GM19035 (cell line): Measurements from ENCODE around the gene GDF2.

Source experiments
- ATAC-seq: cut with Tn5 transposase; IDR thresholded peaks from one replicate; pipeline ENCODE4 v1.9.1; 2021; ENCODE audit not compliant: unreplicated experiment

The GDF2 gene

DNA sequence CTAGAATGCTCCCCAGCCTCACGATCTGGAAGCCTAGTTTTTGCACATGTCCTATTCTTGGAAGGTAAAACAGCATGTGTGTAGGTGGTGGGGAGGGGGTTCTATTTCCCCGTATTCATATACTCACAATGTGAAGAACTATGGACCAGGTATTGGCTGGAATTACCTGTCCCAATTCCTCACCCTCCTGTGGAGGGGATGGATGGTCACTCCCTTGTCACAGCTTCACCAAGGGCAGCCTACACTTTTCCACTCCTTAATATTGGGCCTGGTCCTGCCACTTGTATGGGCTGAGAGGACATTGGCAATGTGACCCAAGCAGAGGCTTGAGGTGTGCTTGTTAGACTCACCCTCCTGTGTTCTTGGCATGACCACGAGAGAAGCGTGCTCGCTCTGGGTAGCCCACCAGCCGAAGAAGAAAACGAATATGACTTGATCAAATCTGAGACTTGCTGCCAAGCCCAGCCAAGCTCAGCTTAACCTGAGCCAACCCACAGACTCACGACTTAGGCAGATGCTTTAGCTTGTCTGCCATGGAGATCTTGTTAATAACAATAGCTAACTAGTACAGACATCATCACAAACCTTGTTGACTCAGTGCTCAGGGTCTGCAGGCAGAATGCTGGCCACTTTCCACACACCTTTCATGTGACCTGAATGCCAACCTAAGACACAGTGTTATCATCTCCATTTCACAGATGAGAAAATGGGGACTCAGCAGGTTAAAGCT lies 44.6 kb downstream of the GDF2 start:
- no peak for ATAC-seq

DNA sequence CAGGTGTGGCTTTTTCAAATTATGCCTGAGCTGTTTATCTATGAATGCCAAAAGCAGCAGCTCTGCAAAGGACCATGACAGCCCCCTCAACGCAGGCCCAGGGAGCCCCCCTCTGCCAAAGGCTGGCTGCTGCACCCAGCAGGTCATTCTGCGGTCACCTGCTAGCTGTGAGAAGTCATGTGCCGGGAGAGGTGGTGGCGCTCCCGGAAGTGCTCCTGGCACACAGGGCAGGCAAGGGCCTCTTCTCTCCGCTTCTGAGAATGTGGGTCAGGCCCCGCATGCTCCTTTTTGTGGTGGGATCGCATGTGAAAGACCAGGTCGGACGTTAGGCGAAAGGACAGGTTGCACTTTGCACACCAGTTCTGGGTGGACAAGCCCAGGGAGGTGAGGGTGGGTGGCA lies 45.4 kb downstream of the GDF2 start:
- ATAC-seq = no peak

DNA sequence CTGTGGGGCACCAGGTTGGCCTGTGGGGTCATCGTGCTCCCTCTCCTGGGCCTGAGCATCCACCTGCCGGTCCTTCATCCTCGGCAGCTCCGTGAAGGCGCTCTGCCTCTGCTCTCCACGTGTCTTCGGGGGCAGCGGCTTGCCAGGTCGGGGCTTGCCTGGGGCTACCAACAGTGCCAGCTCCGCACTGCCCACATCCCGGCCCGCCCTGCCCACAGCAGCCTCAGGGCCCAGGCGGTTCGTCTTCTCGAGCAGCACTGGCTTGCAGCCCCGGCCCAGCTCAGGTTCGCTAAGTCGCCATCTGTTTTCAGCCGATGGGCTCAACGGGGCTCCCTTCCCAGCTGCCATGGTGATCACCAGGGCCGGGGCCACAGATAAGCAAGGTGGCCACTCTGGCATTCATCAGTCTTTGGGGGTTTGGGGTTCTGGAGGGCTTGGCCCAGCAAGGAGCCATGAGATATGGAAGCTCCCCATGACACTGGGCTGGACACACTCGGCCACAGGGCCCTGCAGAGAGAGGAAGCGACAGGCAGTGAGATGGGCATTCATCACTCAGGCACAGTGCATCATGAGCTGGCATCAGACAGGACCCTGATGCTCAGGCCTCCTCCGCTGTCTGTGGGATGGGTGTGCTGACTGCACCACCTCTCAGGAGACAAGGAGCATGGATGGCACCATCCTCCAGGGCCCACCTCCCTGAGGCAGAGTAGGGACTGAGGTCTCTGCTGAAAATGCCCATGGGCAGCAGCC lies 46.4 kb downstream of the GDF2 start:
- ATAC-seq = no peak

DNA sequence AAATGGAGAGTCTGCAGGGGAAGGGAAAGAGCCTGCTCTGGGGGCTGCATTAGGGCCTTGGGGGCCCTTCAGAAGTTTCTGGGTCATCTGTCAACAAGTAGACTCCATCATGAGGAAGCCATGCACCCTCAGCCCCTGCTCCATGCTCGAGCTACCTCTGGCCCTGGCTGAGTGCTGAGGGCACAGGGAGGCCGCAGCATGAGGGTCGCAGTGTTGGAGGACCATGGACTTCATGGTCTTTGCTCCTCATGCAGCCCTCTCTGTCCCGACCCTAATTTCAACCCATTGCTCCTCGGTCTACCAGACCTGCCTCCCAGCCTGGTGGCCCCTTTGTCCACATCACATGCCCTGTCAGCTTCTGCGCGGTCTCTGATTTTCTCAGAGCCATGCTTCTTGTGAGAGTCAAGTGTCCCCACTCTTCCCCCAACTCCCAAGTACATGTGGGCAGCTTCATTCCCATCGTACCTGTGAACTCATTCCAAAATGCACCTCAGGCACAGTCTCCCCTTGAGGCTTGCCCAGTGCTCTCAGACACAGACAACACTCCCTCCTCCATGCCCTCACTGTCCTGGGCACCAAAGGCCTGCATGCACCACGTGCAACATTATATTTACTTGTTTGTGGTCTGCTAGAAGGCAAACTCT lies 47.1 kb downstream of the GDF2 start:
- no peak for ATAC-seq

DNA sequence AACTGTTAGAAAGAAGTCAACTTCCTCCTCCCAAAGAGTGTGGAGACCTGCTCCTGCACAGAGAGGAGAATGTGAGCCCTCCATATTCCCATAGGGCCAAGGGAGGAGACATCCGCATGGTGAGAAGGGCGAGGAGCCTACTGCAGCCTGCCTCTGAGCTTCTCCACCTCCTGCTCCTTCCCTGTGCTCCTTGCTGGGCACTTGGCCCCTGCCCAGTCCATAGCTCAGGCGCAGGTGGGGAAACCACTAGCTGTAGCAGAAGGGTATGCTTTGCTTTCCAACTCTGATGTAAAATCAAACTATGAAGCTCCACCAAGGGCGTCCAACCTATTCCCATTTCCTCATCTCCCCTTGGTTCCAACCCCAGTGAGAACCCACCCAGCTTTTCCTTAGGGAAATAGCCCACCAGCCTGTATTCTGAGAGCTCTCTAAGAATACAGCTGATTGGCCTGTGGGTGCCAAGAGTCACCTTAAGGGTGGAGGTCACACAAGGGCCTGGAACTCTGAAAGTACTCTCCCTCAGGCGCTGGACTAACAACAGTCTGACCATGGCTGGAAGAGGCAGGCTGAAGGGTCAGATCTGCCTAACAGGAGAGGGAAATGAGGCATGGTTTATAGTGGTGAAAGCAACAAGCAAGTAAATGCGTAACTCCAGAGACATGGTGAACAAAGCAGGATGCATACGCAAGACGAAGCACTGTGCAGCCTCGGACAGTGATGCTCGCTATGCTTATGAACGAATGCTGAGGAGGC lies 47.9 kb downstream of the GDF2 start:
- ATAC-seq = no peak

DNA sequence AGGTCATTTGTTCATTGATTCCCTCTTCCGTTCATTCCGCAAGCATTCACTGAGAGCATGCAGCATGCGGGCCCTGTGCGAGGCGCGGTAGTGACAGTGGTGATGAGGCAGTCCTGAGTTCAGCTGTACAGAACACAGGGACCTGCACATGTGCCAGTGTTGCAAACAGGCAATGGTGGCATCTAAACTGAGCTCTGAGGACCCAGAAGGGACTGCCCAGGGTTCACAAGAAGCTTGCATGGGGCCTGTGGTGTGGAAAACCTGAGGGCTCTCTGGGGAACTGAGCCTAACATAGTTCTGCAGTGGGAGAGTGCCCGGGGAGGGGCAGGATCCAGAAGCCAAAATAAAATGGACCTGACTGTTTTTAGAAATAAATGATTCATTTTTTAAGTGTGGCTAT lies 48.6 kb downstream of the GDF2 start:
- ATAC-seq = no peak

DNA sequence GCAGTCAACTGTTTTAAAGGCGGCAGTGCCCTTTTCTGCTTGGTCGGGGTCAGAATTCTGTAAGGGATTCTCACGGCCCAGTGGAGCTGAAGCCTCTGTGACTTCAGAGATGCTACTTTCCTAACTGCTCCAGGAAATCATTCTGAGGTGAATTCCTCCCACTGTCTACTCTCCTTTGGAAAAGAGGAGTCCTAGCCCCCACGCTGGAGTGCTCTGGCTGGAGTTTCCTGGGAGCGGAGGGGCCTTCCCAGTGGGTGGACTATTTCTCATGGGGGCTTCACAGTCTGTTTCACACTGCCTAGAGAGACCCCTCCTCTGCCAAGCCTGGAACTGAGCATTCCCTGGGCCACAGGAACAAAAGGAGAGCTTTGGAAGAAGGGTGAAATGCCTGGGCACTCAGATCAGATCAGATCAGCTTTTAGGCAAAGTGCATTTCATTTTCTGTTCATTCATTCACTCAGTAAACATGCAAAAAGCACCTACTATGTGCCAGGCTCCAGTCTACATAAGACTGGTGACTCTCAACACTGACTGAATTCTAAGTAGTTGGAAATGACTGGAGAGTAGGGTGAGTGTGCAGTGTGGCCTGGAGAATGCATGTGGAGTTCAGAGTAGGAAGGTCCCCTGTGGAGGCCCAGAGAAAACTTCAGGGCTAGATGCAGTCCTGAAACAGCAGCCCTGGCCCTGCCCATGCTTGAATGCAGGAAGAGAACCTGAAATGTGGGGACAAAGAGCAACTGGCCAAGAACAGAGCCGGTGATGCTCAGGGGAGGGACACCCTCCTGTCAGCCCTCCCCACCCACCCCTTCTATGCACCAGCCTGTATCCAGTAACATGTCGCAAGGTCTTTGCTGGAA lies 49.6 kb downstream of the GDF2 start:
- ATAC-seq = no peak

DNA sequence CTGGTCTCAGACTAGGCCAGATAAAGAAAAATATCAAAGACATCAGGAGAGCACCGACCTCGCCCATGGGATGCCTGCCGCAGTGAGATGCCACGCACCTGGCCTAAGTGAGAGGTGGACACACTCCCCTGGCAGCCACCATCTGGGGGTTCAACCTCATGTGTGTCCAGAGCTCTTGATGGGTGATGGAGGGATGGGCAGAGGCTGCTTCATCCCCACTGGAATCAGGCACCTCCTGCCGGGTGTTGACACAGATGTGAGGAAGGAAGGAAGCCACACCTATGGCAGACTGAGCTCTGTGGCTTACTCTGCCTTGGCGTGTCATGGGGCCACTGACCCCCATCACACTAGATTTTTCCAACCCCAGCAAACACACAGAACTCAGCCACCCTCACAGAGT lies 50.5 kb downstream of the GDF2 start:
- ATAC-seq = no peak

DNA sequence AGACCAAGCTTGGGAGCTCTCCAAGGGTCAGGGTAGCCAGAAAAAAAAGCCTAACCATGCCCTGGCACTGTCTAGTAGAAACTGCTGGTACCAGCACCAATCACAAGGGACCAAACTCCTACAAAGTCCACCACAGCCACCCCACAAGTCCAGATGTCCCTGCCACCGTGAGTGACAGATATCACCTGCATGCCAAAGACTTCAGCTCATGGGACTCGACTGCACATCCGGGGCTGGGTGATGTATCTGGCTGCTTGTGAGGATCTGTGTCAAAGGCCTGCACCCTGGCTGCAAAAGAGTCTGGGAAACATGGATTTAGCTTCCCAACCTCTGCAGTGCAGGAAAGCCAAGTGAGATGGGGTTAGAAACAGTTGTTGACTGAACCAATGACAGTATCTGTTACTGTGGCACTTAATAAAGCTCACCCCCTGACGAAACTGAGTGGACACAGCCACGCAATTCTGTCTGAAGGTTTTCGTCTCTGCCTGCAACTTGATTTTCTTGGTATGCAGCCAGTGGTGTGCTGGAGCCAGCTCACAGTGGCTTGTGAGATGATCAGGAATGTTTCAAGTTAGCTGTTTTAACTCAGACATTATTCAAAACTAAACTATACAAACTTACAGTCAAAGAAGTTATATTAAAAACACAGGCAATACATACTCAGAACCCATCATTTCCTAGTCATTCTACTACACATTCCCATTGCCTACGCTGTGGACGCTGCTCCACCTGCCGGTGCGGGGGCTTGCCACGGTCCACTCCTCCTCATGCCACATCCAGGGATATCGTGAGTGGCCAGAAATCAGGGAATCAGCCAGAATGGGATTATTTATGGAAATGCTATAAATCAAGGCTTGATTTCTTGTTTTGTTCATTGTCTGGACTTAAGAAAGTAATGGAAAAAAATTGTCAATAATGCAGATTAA lies 52.6 kb downstream of the GDF2 start:
- no peak for ATAC-seq

DNA sequence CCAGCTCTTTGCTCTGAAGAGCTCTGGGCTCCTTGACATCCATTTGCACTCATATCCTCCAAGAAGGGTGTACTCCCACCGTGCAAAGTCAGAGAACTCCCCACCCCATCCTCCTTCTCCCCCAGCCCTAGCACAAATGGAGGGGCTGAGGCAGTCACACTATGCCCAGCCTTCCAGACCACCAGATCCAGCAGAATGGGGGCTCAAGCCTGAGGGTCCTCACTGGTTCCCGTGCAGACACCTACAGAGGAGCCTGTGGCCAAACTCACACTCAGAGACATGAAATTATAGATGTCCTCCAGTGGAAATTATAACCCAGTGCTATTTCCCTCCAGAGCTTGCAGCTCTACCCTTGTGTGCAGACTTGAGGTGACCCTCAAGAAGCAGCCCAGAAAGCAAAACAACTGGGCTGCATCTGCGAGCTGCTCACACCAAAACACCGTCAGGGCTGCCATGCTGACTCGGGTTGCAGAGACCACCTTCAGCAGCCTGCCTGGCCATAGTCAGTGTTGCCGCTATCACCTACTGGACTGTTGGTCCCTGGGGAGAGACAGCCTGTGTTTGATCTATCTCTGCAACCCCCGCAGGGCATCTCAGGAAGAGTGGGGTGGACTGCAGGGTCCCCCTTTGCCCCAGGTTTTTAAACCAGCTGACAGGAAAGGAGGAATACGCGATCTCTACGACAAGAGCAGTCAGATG lies 54.4 kb downstream of the GDF2 start:
- no peak for ATAC-seq
